ENCODE measurements around the gene EPN1.
"Not testable (repeated sequence)": the region's sequence is repeated elsewhere in the genome, so short reads cannot be mapped to it uniquely, and the experiment has no call there.

EPN1 gene

GRCh38 chr19:55730378-55730777, 55.4 kb downstream of the EPN1 start:
- DNase-seq, result not testable (repeated sequence)

- no peak for DNase-seq
Observed at GRCh38 chr19:55738302-55738701, 63.3 kb downstream of the EPN1 start, which contains the start of gene NLRP9. Gene NLRP9 (minus strand): TSS chr19:55738402. CDS start chr19:55738374, 28 bp downstream.

- no peak for DNase-seq
Observed at GRCh38 chr19:55750715-55751114, 75.7 kb downstream of the EPN1 start.

GRCh38 chr19:55753401-55753800, 78.4 kb downstream of the EPN1 start:
- DNase-seq, result no peak

GRCh38 chr19:55756808-55757207, 81.8 kb downstream of the EPN1 start:
- not testable (repeated sequence) for DNase-seq

GRCh38 chr19:55758797-55759196, 83.8 kb downstream of the EPN1 start, which contains the start of gene RFPL4A:
Gene RFPL4A (plus strand): TSS chr19:55759097. CDS start chr19:55761801, 2,704 bp downstream.
- DNase-seq, result not testable (repeated sequence)

Data from NCI-H526 treated with DMSO at 0.1 percent for 48 hours (cell line).